IgD-negative memory B cell (primary cell): Measurements from ENCODE around the gene PDPN. TPM values are rescaled to one million over a fixed set of nuclear protein-coding genes. Genes with fewer than 3 reads are reported as not detected.

Experiments
- H3K27ac Mint-ChIP-seq, 3 donors: one replicate each; pipeline ENCODE4 v1.8.0; 2020 to 2022; ENCODE audit warnings: mild to moderate bottlenecking in 3 of 3, mixed read lengths in 3 of 3, moderate library complexity in 1 of 3
- H3K27me3 Mint-ChIP-seq: one replicate; pipeline ENCODE4 v1.8.0; 2021; ENCODE audit warnings: mixed read lengths
- H3K36me3 Mint-ChIP-seq: one replicate; pipeline ENCODE4 v1.8.0; 2020; ENCODE audit warnings: mild to moderate bottlenecking, mixed read lengths
- H3K4me1 Mint-ChIP-seq, 3 donors: one replicate each; pipeline ENCODE4 v1.8.0; 2020 to 2022; ENCODE audit warnings: mixed read lengths in 3 of 3, mild to moderate bottlenecking in 1 of 3
- H3K4me3 Mint-ChIP-seq, 4 donors: one replicate each; pipeline ENCODE4 v1.8.0; 2020 to 2022; ENCODE audit warnings: mild to moderate bottlenecking in 4 of 4, mixed read lengths in 4 of 4, moderate library complexity in 3 of 4
- H3K9me3 Mint-ChIP-seq, 3 donors: one replicate each; pipeline ENCODE4 v1.8.0; 2020 to 2021; ENCODE audit warnings: mixed read lengths in 3 of 3, mild to moderate bottlenecking in 1 of 3
- polyA plus RNA-seq: library from polyadenylated mRNA; unstranded; fragments of 300-500 nt; fragmentation: Illumina TruSeq; gene quantifications from one replicate; pipeline ENCODE4 v1.2.3, GENCODE V29; 2021

PDPN gene
- polyA plus RNA-seq, 1 donor from 2014 or later = not detected

GRCh38 chr1:13587256-13588030, 3.8 kb downstream of the PDPN start:
- H3K36me3 Mint-ChIP-seq = no peaks in the 10 kb centered on the region
- H3K27me3 Mint-ChIP-seq = peaks cover 37% of the 10 kb centered on the region

GRCh38 chr1:13588946-13589796, 5.5 kb downstream of the PDPN start:
- H3K9me3 Mint-ChIP-seq = peaks cover 0 to 5% (median 4%) of the 10 kb centered on the region in 3 donors
- H3K4me3 Mint-ChIP-seq = no peak overlapping the region
- peaks cover 30% of the 10 kb centered on the region for H3K27me3 Mint-ChIP-seq
- no peaks in the 10 kb centered on the region for H3K36me3 Mint-ChIP-seq
- no peaks in the 10 kb centered on the region for H3K4me1 Mint-ChIP-seq
- H3K27ac Mint-ChIP-seq = no peak overlapping the region

More at GRCh38 chr1:13587256-13588030, 3.8 kb downstream of the PDPN start:
- Mint-ChIP-seq H3K4me1 (no peaks in the 10 kb centered on the region), H3K9me3 (peaks cover 0 to 4% (median 2%) of the 10 kb centered on the region in 3 donors), H3K27ac (no peak overlapping the region), H3K4me3 (no peak overlapping the region)

- H3K27me3 Mint-ChIP-seq = peaks cover 22% of the 10 kb centered on the region
- peaks cover 0 to 5% (median 4%) of the 10 kb centered on the region in 3 donors for H3K9me3 Mint-ChIP-seq
- H3K4me3 Mint-ChIP-seq = no peak overlapping the region
- H3K27ac Mint-ChIP-seq = no peak overlapping the region
- no peaks in the 10 kb centered on the region for H3K4me1 Mint-ChIP-seq
- no peaks in the 10 kb centered on the region for H3K36me3 Mint-ChIP-seq
Measured at GRCh38 chr1:13590486-13590885, 6.9 kb downstream of the PDPN start.

- Mint-ChIP-seq H3K27ac (no peak overlapping the region), H3K9me3 (peaks cover 0 to 6% (median 4%) of the 10 kb centered on the region in 3 donors), H3K36me3 (no peaks in the 10 kb centered on the region), H3K27me3 (peaks cover 15% of the 10 kb centered on the region), H3K4me3 (no peak overlapping the region), H3K4me1 (no peaks in the 10 kb centered on the region)
Measured at GRCh38 chr1:13593511-13594131, 10.0 kb downstream of the PDPN start.

GRCh38 chr1:13595411-13595810, 11.8 kb downstream of the PDPN start:
- no peak overlapping the region for H3K27ac Mint-ChIP-seq
- peaks cover 0 to 6% (median under 1%) of the 10 kb centered on the region in 3 donors for H3K9me3 Mint-ChIP-seq
- peaks cover 20% of the 10 kb centered on the region for H3K27me3 Mint-ChIP-seq
- H3K36me3 Mint-ChIP-seq = no peaks in the 10 kb centered on the region
- H3K4me3 Mint-ChIP-seq = no peak overlapping the region
- H3K4me1 Mint-ChIP-seq = no peaks in the 10 kb centered on the region

GRCh38 chr1:13597166-13597565, 13.5 kb downstream of the PDPN start:
- Mint-ChIP-seq H3K27ac (no peak overlapping the region), H3K4me1 (no peaks in the 10 kb centered on the region), H3K27me3 (peaks cover 22% of the 10 kb centered on the region), H3K4me3 (no peak overlapping the region), H3K36me3 (no peaks in the 10 kb centered on the region), H3K9me3 (peaks cover 0 to 6% (median 0%) of the 10 kb centered on the region in 3 donors)

- no peak overlapping the region for H3K4me3 Mint-ChIP-seq
- H3K4me1 Mint-ChIP-seq = no peaks in the 10 kb centered on the region
- peak overlapping the region in 1 of 3 donors; percentile 82 for H3K27ac Mint-ChIP-seq
- H3K27me3 Mint-ChIP-seq = peaks cover 15% of the 10 kb centered on the region
- H3K9me3 Mint-ChIP-seq = peaks cover 0 to 3% (median 0%) of the 10 kb centered on the region in 3 donors
- H3K36me3 Mint-ChIP-seq = no peaks in the 10 kb centered on the region
Measured at GRCh38 chr1:13600762-13601453, 17.3 kb downstream of the PDPN start.

- H3K36me3 Mint-ChIP-seq = no peaks in the 10 kb centered on the region
- H3K9me3 Mint-ChIP-seq = peaks cover 0 to 2% (median 0%) of the 10 kb centered on the region in 3 donors
- H3K4me3 Mint-ChIP-seq = peak overlapping the region in 1 of 4 donors; percentile 41
- H3K27me3 Mint-ChIP-seq = peaks cover 13% of the 10 kb centered on the region
- H3K4me1 Mint-ChIP-seq = no peaks in the 10 kb centered on the region
- H3K27ac Mint-ChIP-seq = no peak overlapping the region
Measured at GRCh38 chr1:13604176-13604575, 20.5 kb downstream of the PDPN start.

GRCh38 chr1:13604721-13605120, 21.1 kb downstream of the PDPN start:
- Mint-ChIP-seq H3K4me1 (no peaks in the 10 kb centered on the region), H3K27ac (no peak overlapping the region), H3K27me3 (peaks cover 11% of the 10 kb centered on the region), H3K4me3 (no peak overlapping the region), H3K36me3 (no peaks in the 10 kb centered on the region), H3K9me3 (peaks cover 0 to 2% (median 0%) of the 10 kb centered on the region in 3 donors)

- H3K9me3 Mint-ChIP-seq = peaks cover 0 to 2% (median 0%) of the 10 kb centered on the region in 3 donors
- H3K27me3 Mint-ChIP-seq = peaks cover 8% of the 10 kb centered on the region
- H3K4me1 Mint-ChIP-seq = no peaks in the 10 kb centered on the region
- no peak overlapping the region for H3K4me3 Mint-ChIP-seq
- no peak overlapping the region for H3K27ac Mint-ChIP-seq
- H3K36me3 Mint-ChIP-seq = no peaks in the 10 kb centered on the region
Measured at GRCh38 chr1:13605159-13605558, 21.5 kb downstream of the PDPN start.

- H3K36me3 Mint-ChIP-seq = no peaks in the 10 kb centered on the region
- H3K4me3 Mint-ChIP-seq = no peak overlapping the region
- no peaks in the 10 kb centered on the region for H3K9me3 Mint-ChIP-seq
- H3K27me3 Mint-ChIP-seq = peaks cover 6% of the 10 kb centered on the region
- H3K27ac Mint-ChIP-seq = no peak overlapping the region
- H3K4me1 Mint-ChIP-seq = peaks cover 0 to 2% (median 0%) of the 10 kb centered on the region in 3 donors
Measured at GRCh38 chr1:13607002-13607401, 23.4 kb downstream of the PDPN start.

- Mint-ChIP-seq H3K27me3 (peaks cover 9% of the 10 kb centered on the region), H3K36me3 (peaks cover 1% of the 10 kb centered on the region), H3K4me3 (no peak overlapping the region), H3K9me3 (no peaks in the 10 kb centered on the region), H3K4me1 (peaks cover 0 to under 1% (median 0%) of the 10 kb centered on the region in 3 donors), H3K27ac (no peak overlapping the region)
Measured at GRCh38 chr1:13616234-13616633, 32.6 kb downstream of the PDPN start.

- Mint-ChIP-seq H3K4me3 (no peak overlapping the region), H3K36me3 (peaks cover 1% of the 10 kb centered on the region), H3K27me3 (peaks cover 9% of the 10 kb centered on the region), H3K4me1 (no peaks in the 10 kb centered on the region), H3K27ac (peak overlapping the region in 1 of 3 donors; percentile 35), H3K9me3 (no peaks in the 10 kb centered on the region)
Measured at GRCh38 chr1:13617108-13617507, 33.5 kb downstream of the PDPN start.

- Mint-ChIP-seq H3K36me3 (peaks cover 1% of the 10 kb centered on the region), H3K4me1 (no peaks in the 10 kb centered on the region), H3K27me3 (peaks cover 9% of the 10 kb centered on the region), H3K27ac (no peak overlapping the region), H3K4me3 (no peak overlapping the region), H3K9me3 (peaks cover 0 to 3% (median 0%) of the 10 kb centered on the region in 3 donors)
Measured at GRCh38 chr1:13617773-13618172, 34.1 kb downstream of the PDPN start.
